ENCODE results near the gene EPAS1.

The EPAS1 gene

DNA sequence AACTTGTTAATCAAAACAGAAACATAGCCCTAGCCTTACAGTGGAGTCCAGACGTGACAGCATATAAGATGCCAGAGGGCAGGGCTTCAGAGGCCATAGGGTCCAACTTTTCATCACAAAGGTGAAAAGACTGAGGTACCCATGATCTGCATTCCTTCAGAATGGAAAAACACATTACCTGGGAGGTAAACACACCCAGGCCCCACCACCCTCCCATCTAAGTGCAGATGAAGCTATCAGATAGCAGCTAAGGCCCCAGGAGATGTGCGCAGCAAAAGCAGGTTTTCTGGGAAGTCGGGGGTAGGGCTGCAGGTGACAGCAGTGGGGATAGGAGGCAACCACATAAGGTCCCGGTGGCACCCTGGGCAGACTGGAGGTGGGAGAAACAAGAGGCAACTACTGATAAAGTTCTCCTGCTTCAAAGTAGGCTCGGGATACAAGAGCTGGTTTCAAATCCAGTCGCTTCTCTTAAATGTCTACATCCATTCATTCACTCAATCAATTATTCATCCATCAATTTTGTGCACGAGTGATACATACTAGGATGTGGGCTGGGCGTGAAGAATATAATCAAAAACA, 107.1 kb downstream of the EPAS1 start:
- DNase-seq (ENCODE audit: low read depth in 1 of 2, low spot score in 1 of 2) = no peak

DNA sequence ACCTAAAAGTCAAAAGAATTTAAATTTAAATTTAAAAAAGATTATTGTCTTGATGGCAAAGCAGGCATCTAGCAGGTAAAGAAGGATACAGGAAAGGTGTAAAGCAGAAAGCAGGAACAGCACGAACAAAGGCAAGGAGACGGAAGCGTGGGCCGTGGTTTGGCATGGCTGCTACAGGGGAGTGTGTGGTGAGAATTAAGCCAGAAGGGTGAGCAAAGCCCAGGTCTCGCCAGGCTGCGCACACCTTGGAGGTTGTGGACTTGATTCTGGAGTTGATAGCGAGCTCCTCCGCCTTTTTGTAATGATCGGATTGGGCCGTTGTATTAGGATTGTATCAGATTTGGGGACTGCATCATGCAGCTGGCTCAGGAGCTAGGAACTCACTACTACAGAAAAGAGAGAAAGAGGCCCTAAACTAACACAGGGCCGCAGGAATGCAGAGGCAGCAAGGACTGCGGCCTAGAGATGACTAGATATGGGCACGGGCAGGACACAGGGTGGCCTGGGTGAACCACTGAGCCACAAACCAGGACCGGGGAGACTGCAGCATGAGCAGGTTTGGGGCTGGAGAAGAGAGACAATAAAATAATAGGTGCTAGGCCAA, 110.7 kb downstream of the EPAS1 start:
- no peak for DNase-seq (ENCODE audit: low read depth in 1 of 2, low spot score in 1 of 2)

DNA sequence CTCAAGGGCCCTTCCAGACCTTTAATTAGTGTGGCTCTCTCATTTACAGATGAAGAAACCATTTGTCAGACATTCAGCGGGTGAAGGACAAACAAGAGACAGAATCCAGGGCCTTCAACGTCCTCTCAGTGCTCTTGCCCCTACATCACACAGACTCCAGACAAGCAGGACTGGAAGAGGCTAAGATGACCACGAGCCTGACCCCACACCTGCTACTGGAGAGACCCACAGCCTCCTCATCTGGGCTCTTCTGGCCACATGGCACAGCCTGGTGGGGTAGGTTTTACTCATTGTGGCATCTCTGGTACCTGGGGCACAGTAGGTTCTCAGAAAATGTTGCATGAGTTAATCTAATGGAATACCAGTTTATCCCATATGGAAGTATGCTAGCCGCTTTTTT, 112.5 kb downstream of the EPAS1 start:
- DNase-seq (ENCODE audit: low read depth in 1 of 2, low spot score in 1 of 2) = no peak

DNA sequence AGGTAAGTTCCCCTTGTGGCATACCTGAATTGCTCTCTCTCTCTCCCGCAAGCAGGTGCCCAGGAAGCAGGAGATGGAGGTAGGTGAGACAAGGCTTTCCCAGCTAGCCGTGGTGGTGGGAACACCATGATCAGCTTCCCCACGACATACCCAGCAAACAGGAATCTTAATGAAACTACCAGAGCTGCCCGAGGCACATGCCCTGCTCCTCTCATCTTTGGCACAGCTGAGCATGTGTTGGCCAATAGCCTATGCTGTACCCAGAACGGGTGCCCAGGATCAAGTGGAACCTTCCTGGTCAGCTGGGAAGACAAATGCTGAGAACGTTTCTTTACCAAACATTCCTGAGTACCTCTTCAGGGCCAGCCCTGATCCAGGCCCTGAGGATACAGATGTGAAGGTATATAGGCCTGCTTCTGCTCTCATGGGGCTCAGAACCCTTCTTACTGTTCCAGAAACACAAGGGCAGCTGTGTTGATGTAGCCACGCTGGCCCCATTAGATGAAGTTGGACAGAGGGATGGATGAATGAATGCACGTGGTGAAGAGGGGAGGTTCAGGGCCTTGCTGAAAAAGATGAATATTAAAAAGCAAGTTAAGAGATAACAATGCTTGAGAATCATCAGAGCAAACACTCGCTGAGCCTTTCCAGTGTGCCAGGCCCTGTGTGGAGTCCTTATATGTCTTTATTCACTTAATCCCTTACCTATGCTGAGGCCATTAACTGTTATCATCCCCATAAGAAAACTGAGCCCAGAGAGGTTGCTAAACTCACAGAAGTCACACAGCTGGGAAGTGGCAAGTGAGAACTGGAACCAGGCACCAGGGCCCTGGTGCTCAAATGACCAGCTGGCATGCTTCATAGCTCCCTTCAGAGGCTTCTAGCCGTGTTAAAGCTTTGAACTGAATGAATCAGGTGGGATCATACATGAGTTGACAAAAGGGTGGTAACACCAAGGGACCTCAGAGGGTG, 113.4 kb downstream of the EPAS1 start:
- no peak for DNase-seq (ENCODE audit: low read depth in 1 of 2, low spot score in 1 of 2)

DNA sequence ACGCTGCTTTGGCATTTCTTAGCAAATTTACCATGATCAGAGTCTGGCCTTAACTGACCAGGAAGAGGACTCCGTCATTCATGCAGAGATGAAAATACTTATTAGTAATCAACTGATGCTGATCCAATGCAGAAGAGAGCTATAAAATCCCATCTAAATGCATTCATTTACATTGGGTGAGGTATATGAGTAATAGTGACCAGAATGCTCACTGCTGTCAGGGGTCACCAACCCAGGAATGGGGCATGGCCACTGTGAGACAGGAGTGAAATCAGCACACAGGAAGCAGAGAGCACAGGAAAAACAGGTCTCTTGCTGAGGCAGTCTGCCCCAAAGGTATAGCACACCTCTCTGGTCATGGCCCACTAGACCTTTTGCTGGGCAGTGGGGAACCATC, 114.0 kb downstream of the EPAS1 start:
- no peak for DNase-seq (ENCODE audit: low read depth in 1 of 2, low spot score in 1 of 2)

DNA sequence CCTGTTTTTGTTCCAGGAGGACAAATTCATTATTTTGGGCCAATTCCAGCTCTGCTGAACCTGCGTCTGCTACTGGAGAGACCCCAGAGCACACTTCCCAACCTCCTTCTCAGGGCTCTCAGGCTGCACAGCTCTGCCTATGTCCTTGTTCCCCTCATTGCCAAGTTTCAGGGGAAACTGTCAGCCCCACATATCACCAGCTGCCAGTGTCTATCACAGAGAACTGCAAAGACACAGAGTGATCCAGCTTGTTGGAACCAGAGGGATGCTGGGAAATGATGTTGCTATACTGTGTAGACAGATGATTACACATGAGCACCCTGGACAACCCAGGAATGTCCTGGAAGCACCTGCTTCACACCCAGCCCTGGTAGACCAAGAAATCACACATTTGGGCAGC, 114.8 kb downstream of the EPAS1 start:
- no peak for DNase-seq (ENCODE audit: low read depth in 1 of 2, low spot score in 1 of 2)

DNA sequence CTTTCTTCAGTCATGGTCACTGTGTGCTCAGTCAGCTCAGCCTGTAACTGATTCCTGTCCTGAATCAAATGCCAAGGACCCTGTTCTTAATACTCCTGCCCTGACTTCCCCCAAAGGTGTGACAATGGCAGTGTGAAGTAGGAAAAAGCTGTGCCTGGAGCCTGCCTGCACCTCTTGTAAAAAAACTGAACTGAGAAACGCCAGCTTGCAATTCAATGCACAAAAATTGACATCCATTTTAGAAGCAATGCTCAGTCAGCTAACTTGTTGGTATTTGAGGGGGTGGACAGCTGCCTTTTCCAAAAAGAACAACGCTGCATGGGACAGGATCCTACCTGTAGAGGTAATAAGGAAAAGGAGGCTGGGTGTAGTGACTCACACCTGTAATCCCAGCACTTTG, 115.9 kb downstream of the EPAS1 start:
- DNase-seq (ENCODE audit: low read depth in 1 of 2, low spot score in 1 of 2) = no peak

DNA sequence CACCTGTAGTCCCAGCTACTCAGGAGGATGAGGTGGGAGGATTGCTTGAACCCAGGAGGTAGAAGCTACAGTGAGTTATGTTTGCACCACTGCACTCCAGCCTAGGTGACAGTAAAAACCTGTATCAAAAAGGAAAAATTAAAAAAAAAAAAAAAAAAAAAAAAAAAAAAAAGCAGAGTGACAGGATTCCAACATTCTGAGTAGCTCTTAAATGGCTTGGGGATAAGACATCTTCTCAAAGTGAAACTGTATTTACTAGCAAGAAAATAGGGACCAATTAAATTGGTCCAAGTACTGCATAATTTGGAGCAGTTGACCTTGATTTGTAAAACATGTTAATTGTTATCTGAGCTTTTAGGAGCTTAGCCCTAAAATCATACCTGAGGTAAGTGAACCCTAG, 116.4 kb downstream of the EPAS1 start:
- no peak for DNase-seq (ENCODE audit: low read depth in 1 of 2, low spot score in 1 of 2)

DNA sequence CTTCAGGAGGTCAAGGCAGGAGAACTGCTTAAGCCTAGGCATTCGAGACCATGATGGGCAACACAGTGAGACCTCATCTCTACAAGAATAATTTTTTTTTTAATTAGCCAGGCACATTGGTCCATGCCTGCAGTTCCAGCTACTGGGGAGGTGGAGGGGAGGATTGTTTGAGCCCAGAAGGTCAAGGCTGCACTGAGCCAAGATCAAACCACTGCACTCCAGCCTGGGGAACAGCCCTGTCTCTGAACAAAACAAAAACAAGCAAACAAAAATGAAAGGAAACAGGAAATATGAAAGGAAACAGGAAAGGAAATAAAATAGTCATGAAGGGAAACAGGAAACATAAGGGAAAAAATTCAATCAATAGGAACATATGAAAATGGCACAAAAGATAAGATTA, 117.5 kb downstream of the EPAS1 start:
- no peak for DNase-seq (ENCODE audit: low read depth in 1 of 2, low spot score in 1 of 2)

DNA sequence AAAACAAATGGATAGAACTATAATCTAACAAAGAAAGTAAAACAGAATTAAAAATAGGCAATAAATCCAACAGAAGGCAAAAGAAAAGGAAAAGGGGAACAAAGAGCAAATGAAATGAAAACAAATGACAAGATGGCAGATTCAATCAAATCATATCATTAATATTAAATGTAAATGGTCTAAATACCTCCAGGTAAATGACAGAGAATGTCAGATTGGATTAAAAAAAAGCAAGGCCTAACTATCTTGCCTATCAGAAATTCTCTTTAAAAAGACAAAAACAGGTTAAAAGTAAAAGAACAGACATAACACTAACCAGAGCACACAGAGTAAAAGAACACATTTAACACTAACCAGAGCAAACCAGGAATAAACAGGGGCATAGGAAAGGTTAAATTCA, 119.1 kb downstream of the EPAS1 start:
- no peak for DNase-seq (ENCODE audit: low read depth in 1 of 2, low spot score in 1 of 2)

DNA sequence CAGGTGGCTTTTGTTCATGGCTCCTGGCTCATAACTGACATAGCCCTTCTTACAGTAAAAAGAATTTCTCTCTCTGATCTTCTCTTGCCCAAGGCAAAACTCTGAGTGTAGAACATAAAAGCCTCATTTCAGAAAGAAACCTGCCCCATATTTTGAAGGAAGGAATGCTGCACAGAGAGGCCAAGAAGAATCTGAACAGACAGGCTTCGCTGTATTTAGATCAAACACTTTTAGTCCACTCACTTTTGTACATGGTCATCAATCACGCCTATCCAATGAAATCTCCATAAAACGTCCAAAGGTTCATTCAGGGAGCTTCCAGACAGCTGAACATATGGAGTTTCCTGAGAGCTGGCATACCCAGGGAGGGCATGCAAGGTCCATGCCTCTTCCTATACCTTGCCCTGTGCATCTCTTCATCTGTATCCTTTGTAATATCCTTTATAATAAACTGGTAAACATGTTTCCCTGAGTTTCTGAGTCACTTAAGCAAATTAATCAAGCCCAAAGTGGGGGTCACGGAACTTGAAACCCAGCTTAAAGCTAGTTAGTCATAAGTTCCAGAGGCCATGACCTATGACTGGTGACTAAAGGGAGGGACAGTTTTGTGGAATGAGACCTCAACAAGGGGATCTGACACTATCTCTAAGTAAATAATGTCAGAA, 119.7 kb downstream of the EPAS1 start:
- DNase-seq (ENCODE audit: low read depth in 1 of 2, low spot score in 1 of 2) = no peak

DNA sequence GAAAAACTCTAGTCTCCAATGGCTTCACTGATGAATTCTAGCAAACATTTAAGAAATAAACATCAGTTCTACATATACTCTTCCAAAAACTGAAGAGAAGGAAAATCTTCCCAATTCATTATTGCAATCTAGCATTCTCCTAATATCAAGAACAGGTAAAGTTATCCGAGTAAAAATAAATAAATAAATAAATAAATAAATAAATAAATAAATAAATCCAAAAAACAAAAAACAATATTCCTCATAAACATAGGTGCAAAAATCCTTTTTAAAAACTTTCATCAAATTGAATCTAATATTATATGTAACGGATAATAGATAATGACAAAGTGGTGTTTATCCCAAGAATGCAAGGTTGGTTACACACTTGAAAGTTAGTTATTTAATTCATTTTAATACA, 123.7 kb downstream of the EPAS1 start:
- no peak for DNase-seq (ENCODE audit: low read depth in 1 of 2, low spot score in 1 of 2)

DNA sequence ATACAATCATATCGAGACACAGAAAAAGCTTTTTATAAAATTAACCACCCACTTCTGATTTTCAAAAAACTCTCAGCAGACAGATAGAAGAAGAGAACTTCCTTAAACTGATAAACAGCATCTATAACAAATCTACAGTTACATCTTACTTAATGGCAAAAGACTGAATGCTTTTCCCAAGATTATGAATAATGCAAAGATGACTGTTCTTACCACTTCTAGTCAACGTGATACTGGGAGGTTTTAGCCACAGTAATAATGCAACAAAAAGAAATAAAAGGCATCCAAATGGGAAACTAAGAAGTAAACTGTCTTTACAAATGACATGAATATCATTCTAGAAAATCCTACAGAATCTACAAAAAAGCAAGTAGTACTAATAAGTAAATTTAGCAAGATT, 124.2 kb downstream of the EPAS1 start:
- DNase-seq (ENCODE audit: low read depth in 1 of 2, low spot score in 1 of 2) = no peak

DNA sequence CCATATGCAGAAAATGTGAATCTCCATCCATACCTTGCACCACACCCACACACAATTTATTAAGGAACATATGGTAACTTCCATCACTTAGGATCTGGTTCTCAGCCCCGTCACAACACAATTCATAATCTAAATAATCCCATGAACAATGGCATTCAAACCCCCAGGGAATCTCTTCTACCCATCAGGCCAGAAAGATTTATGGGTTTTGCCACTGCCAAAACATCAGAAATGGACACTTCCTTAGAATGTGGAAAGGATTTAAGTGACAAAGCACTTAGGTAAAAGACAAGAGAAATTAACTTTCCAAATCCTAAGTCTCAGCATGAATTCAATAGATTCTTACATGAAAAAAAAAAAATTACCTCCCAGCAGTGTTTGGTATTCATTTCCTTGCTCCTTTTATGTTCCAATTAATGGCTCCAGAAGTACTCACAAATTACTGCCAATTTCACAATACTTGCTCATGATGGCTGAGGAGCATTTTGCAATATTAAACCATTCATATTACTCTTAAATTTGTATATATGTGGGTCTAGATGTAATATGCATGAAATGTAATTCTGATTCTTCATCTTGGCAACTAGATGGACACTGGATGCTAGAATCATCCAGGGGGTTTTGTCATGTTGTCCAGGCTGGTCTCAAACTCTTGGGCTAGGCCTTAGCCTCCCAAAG, 125.6 kb downstream of the EPAS1 start:
- no peak for DNase-seq (ENCODE audit: low read depth in 1 of 2, low spot score in 1 of 2)

DNA sequence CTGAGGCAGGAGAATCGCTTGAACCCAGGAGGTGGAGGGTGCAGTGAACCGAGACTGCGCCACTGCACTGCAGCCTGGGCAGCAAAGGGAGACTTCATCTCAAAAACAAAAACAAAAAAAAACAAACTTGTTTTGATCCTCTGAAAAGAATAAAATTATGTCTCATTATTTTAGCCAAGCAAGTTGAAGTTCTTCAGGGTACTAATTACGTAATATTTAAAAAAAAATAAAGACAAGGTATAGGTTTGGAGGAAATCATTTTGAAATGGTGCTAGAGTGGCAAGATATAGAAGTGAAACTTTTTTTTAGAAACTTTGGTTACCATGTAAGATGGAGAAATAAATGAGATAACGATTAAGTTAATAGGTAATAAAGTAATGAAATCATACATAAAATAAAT, 127.7 kb downstream of the EPAS1 start:
- DNase-seq (ENCODE audit: low read depth in 1 of 2, low spot score in 1 of 2) = no peak

DNA sequence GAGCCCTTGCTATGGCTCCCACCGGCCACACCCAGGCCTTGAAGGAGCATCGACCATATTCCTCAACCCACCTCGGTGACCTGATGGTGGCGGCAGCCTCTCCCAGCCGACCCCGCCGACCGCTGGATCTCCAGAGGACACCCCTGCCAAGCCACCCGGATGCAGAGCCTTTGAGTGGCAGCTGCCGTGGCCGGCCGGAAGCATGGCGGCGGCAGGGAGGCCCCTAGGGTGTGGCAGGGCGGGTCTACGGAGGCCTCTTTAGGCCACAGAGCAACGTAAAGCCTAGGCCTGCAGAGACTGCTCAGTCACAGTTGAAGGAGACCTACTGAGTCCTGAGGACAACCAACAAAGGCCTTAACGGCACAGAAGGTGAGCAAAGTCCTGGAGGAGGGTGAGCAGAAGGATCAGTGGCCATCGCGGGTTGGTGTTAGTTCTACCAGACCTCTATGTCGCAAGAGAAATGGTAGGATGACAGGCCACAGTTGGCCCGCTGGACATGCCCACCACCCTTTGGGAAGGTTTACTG, 131.8 kb downstream of the EPAS1 start:
- DNase-seq (ENCODE audit: low read depth in 1 of 2, low spot score in 1 of 2) = no peak

DNA sequence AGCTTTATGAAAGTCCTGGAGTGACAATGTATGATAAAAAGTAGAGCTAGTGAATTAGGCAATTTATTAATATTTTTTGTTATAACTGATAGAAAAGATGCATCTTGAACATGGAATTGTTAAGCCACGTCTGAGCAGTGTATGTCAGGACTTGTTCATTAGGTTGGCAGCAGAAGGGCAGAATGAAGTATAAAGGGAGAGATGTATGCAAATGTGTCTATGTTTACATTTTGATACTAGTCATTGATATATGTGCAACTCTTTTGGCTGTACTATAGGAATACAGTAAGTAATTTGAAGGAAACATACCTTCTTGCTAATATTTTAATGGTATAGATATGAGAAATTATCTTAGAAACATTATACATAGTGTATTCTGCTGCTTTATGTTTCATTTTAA, 133.2 kb downstream of the EPAS1 start:
- DNase-seq (ENCODE audit: low read depth in 1 of 2, low spot score in 1 of 2) = no peak

DNA sequence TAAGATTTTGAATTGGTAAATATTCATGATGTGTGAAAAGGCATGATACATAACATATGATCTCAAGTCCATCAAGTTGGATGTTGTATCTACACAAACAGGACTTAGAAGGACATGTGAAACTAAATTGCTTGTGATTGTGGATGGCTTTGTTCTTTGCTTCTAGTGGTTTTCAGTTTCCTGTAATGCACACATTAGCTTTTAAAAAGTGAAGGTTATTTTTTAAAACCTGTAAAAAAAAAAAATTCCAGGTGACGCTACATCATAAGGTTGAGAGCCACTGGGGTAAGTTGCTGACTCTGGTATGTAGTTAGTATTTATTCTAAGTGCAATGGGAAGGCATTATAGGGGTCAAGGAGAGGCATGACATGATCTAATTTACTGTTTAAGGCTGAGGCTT, 133.8 kb downstream of the EPAS1 start:
- DNase-seq (ENCODE audit: low read depth in 1 of 2, low spot score in 1 of 2) = no peak

DNA sequence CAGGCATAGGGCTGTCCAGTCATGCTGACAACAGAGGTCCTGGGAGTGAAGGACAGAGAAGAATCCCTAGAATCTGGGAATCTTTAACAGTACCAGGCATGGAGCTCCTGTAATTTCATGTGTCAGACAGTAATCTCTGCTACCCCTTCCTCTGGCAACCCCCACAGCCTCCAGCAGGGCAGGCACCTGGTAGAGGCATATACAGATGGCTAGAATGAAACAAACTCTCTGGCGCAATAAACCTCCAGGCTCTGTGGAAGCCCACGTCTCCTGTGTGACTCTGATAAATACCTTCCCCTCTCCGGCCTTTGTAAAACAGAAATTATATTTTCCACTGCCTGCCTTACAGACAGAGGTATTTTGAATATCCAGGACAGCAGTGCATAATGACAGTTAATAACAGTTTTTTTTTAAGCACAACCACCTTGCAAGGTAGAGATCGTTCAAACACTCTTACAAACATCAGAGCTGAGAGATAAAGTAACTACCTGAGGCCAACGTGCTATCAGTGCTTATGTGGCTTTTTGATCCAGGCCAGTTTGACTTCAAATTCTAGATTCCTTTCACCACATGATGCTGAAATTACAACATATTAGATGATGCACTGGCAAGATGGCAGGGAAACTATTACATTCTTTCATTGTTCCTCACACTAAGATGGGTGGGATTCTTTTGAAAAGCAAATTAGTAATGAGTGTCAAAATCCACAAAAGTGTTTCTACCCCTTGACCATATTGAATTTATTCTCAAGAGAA, 134.5 kb downstream of the EPAS1 start:
- no peak for DNase-seq (ENCODE audit: low read depth in 1 of 2, low spot score in 1 of 2)

DNA sequence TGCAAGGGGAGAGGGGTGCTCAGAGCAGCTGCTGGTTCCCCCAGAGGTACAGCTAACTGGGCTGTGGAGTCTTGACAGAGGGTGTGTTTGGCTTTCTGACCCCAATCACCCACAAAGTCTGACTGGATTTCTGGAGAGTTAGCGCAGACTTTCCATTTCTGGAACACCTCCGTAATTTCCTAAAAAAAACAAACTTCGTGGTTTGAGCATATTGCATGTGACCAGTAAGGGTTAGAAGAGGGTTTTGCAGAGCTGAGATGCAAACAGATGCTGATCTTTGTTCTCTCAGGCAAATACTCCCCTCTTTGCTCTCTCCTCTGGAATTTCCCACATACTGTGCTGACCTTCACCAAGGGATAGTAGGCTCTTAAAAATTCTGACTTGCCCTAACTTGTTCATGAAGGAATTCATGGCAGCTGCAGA, 137.7 kb downstream of the EPAS1 start:
- no peak for DNase-seq (ENCODE audit: low read depth in 1 of 2, low spot score in 1 of 2)
